Esophagus squamous epithelium (tissue), 5 donors: Measurements from ENCODE around the gene SERPINA9. TPM values are rescaled to one million over a fixed set of nuclear protein-coding genes. Genes with fewer than 3 reads are reported as not detected.

Source experiments
- DNase-seq: peaks from one replicate; lab custom pipeline; 2025; lab: John Stamatoyannopoulos, UW
- H3K27ac ChIP-seq, 4 donors: fragments of 200-600 bp; sonication (generic); one replicate each; pipeline ENCODE4 v1.5.1; 2016 to 2019; ENCODE audit warnings: mild to moderate bottlenecking in 1 of 4
- H3K27me3 ChIP-seq, 4 donors: fragments of 200-600 bp; sonication (generic); 1 replicate in 3 of 4; 2 replicates in 1 of 4; pipeline versions ENCODE4 v1.5.1 to v1.6.0; 2017 to 2021; ENCODE audit warnings: antibody characterized with exemption in 1 of 4
- H3K36me3 ChIP-seq, 3 donors: fragments of 200-600 bp; sonication (generic); one replicate each; pipeline ENCODE4 v1.5.1; 2016 to 2019
- H3K4me1 ChIP-seq, 3 donors: fragments of 200-600 bp; sonication (generic); one replicate each; pipeline ENCODE4 v1.5.1; 2017 to 2019
- H3K4me3 ChIP-seq, 4 donors: fragments of 200-600 bp; sonication (generic); 1 replicate in 3 of 4; 2 replicates in 1 of 4; pipeline ENCODE4 v1.5.1; 2016 to 2019; ENCODE audit warnings: mild to moderate bottlenecking in 2 of 4, moderate library complexity in 1 of 4
- H3K9me3 ChIP-seq, 3 donors: fragments of 200-600 bp; sonication (generic); one replicate each; pipeline ENCODE4 v1.5.1; 2016 to 2019
- CTCF ChIP-seq, 6 experiments: fragments of 450-650 bp in 4 of 6; fragments of 200-600 bp in 2 of 6; sonication (generic) in 2 of 6; IDR thresholded peaks; one replicate each; pipeline ENCODE4 v1.5.1; 2016 to 2019; ENCODE audit warnings: antibody characterized with exemption in 6 of 6, mild to moderate bottlenecking in 4 of 6, moderate library complexity in 4 of 6
- POLR2A ChIP-seq, 4 donors: fragments of 450-650 bp; IDR thresholded peaks; one replicate each; pipeline ENCODE4 v1.6.1; 2017; ENCODE audit warnings: antibody characterized with exemption in 4 of 4, mild to moderate bottlenecking in 4 of 4, moderate library complexity in 3 of 4
- WGBS, 2 donors: methylation state at CpG; one replicate each; pipeline ENCODE4 v1.1.5; 2018; 5-methylcytosine and 5-hydroxymethylcytosine counted together
- intact Hi-C: fragments of 100-400 bp; cut with DNase I; formaldehyde crosslinking; loops from one replicate; pipeline ENCODE4 v1.15.0; 2022
- total RNA-seq, 4 donors: library from RNA; depleted of rRNA; stranded (reverse); fragments of >200 nt; gene quantifications; one replicate each; pipeline ENCODE4 v1.1.0, GENCODE V29; 2016
- donor health status: DM: yes; HTN: yes; CAD: no.

SERPINA9 gene
- total RNA-seq, 4 donors from 2014 or later = not detected

- H3K4me3 ChIP-seq = no peak overlapping the region
- H3K9me3 ChIP-seq = no peaks in the 10 kb centered on the region
- no peak for TF ChIP-seq CTCF (IDR thresholded peaks at IDR 0.05)
- TF ChIP-seq POLR2A (IDR thresholded peaks at IDR 0.05) = no peak
- H3K27me3 ChIP-seq = no peaks in the 10 kb centered on the region
- no peak overlapping the region for H3K27ac ChIP-seq
- intact Hi-C loops = no loop called here
- peaks cover 0 to 36% (median 10%) of the 10 kb centered on the region in 3 donors for H3K4me1 ChIP-seq
- 63 to 75% methylated on average over 1 of the region's 1 CpG for WGBS, 2 donors
- DNase-seq = no peak
- H3K36me3 ChIP-seq = no peaks in the 10 kb centered on the region
Measured at GRCh38 chr14:94445003-94445402, 31.0 kb downstream of the SERPINA9 start.

- peaks cover 0 to 12% (median 0%) of the 10 kb centered on the region in 3 donors for H3K4me1 ChIP-seq
- WGBS, 2 donors = 88 to 94% methylated on average over 12 of the region's 12 CpGs
- H3K4me3 ChIP-seq = no peak overlapping the region
- no peaks in the 10 kb centered on the region for H3K9me3 ChIP-seq
- no peak for TF ChIP-seq CTCF (IDR thresholded peaks at IDR 0.05)
- TF ChIP-seq POLR2A (IDR thresholded peaks at IDR 0.05) = no peak
- H3K27ac ChIP-seq = no peak overlapping the region
- intact Hi-C loops = no loop called here
- no peak for DNase-seq
- no peaks in the 10 kb centered on the region for H3K36me3 ChIP-seq
- peaks cover 0 to 8% (median 0%) of the 10 kb centered on the region in 4 donors for H3K27me3 ChIP-seq
Measured at GRCh38 chr14:94441531-94442205, 34.3 kb downstream of the SERPINA9 start.

GRCh38 chr14:94441130-94441529, 34.9 kb downstream of the SERPINA9 start:
- Histone ChIP-seq H3K27me3 (peaks cover 0 to 12% (median 0%) of the 10 kb centered on the region in 4 donors), H3K4me3 (no peak overlapping the region), H3K36me3 (no peaks in the 10 kb centered on the region), H3K9me3 (no peaks in the 10 kb centered on the region), H3K4me1 (peaks cover 0 to 6% (median 0%) of the 10 kb centered on the region in 3 donors), H3K27ac (no peak overlapping the region)
- WGBS, 2 donors = 91 to 93% methylated on average over 4 of the region's 4 CpGs
- intact Hi-C loops = no loop called here
- TF ChIP-seq POLR2A (IDR thresholded peaks at IDR 0.05) (no peak), CTCF (IDR thresholded peaks at IDR 0.05) (no peak)
- DNase-seq = no peak

- 65 to 81% methylated on average over 4 of the region's 5 CpGs for WGBS, 2 donors
- H3K27me3 ChIP-seq = peaks cover 0 to 12% (median 0%) of the 10 kb centered on the region in 4 donors
- no peak for TF ChIP-seq CTCF (IDR thresholded peaks at IDR 0.05)
- no peak for TF ChIP-seq POLR2A (IDR thresholded peaks at IDR 0.05)
- no peak for DNase-seq
- no peak overlapping the region for H3K27ac ChIP-seq
- H3K36me3 ChIP-seq = no peaks in the 10 kb centered on the region
- H3K4me3 ChIP-seq = no peak overlapping the region
- intact Hi-C loops = no loop called here
- H3K9me3 ChIP-seq = no peaks in the 10 kb centered on the region
- H3K4me1 ChIP-seq = no peaks in the 10 kb centered on the region
Measured at GRCh38 chr14:94439453-94440057, 36.4 kb downstream of the SERPINA9 start.

- Histone ChIP-seq H3K36me3 (no peaks in the 10 kb centered on the region), H3K4me3 (no peak overlapping the region), H3K9me3 (no peaks in the 10 kb centered on the region), H3K4me1 (peaks cover 0 to 15% (median 3%) of the 10 kb centered on the region in 3 donors), H3K27me3 (peaks cover 0 to 9% (median 0%) of the 10 kb centered on the region in 4 donors), H3K27ac (no peak overlapping the region)
- TF ChIP-seq CTCF (IDR thresholded peaks at IDR 0.05) = no peak
- no peak for TF ChIP-seq POLR2A (IDR thresholded peaks at IDR 0.05)
- 15 to 24% methylated on average over 2 of the region's 2 CpGs for WGBS, 2 donors
- DNase-seq = no peak
- intact Hi-C loops = loop anchor here (10.0 kb wide), 1 partner anchor 116 kb away; no protein-coding TSS in a partner anchor
Measured at GRCh38 chr14:94428610-94429009, 47.4 kb downstream of the SERPINA9 start.
